ENCODE results near the gene STRN3.
"Not testable (repeated sequence)": the region's sequence is repeated elsewhere in the genome, so short reads cannot be mapped to it uniquely, and the experiment has no call there.

The STRN3 gene

GRCh38 chr14:31026077-31026449 lies at the start of gene STRN3:
Gene STRN3, minus strand, starts transcription at chr14:31026379. Its CDS starts 194 bp downstream, at chr14:31026185.
- no peak for DNase-seq (ENCODE audit: low read depth in 2 of 2)

GRCh38 chr14:31075144-31075543 lies 49.0 kb upstream of the STRN3 start:
- DNase-seq (ENCODE audit: low read depth in 2 of 2), result no peak

DNA sequence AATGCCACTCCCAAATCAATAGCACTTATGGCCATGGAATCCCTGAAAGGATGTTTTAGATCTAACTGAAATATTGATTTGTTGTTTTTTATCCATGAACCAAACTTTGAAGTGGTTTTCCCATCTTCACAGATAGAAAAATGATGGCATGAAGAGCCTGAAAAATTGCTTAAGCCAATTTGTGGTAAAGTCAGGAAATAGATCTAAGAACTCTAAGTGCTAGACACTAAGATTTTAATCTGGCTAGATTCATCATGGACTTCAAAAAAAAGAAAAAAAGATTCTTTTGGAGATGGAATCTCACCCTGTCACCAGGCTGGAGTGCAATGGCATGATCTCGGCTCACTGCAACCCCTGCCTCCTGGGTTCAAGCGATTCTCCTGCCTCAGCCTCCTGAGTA lies 45.0 kb upstream of the STRN3 start:
- DNase-seq (ENCODE audit: low read depth in 2 of 2), result no peak

DNA sequence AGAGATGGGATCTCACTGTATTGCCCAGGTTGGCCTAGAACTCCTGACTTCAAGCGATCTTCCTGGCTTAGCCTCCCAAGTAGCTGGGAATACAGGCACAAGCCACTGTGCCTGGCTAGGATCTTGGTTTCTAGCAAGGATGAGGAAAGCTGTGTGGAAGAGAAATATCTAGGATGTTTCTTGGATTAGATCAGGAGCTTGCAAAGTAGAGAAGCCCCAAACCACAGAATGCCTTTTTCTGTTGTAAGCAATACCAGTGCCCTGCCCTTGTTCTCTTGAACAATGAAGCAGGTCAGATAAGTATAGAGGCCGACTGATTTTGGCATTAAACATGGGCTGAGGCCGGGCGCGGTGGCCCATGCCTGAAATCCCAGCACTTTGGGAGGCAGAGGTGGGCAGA lies 44.3 kb upstream of the STRN3 start:
- DNase-seq (ENCODE audit: low read depth in 2 of 2), result no peak

- no peak for DNase-seq (ENCODE audit: low read depth in 2 of 2)
These were observed 43.2 kb upstream of the STRN3 start for GRCh38 chr14:31069343-31069742.

DNA sequence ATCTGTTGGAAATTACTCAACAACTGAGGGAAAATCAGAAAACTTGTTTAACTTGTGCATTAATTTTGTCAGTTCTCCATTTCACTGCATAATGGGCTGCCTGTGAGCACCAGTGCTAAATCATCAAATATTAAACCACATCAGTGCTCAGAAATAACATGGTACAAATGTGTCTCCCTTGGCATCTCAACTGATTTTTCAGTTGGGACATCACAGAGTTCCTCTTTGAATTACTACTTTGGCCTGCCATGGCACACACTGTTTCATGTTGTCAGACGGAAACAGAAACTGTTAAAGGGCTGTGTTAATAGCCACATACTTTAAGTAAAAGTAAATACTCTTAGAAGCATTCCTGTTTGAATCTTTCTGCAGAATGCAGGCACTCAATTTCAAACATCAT lies 42.1 kb upstream of the STRN3 start:
- no peak for DNase-seq (ENCODE audit: low read depth in 2 of 2)

DNA sequence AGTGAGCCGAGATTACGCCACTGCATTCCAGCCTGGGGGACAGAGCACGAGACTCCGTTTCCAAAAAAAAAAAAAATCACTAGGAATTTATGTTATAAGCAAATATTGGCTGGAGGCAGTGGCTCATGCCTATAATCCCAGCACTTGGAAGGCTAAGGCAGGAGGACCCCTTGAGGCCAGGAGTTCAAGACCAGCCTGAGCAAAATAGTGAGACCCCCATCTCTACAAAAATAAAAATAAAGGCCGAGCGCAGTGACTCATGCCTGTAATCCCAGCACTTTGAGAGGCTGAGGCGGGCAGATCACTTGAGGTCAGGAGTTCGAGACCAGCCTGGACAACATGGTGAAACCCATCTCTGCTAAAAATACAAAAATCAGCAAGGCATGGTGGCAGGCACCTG lies 36.7 kb upstream of the STRN3 start:
- DNase-seq (ENCODE audit: low read depth in 2 of 2), result not testable (repeated sequence)

GRCh38 chr14:31060253-31060875 lies 34.2 kb upstream of the STRN3 start:
- DNase-seq (ENCODE audit: low read depth in 2 of 2), result no peak

DNA sequence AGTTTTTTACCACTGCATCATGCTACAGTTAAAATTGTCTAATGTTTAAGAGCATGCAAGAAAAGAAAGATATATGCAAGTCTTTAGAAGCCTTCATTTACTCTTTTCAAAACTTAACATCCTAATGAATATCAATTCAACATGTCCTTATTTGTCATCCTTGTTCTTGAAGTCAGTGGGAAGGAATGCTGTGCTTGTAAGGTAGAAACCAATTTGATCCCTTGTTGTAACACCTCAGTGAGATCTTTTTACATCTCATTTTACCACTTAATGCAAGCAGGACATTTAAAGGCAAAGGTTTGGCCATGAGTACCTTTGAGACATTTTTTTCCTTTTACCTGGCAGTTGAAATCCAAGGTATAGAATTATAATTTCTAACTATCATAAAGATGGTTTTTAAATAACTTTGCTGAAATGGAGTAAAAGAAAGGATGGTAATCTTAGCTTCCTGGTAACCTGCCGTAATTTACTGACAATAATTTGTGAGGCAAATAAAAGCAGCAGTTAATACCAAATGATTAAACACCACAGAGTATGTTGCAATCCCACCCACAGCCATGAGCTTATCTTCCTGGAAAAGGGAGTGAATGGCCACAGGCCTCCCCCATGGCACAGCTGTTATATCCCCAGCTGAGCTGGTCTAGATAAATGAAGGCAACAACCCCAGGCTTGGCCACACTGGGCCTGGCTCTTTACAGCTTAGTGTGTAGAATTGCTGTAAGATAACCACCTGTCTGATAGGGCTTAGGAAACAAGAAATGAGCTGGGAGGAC lies 33.2 kb upstream of the STRN3 start:
- no peak for DNase-seq (ENCODE audit: low read depth in 2 of 2)

DNA sequence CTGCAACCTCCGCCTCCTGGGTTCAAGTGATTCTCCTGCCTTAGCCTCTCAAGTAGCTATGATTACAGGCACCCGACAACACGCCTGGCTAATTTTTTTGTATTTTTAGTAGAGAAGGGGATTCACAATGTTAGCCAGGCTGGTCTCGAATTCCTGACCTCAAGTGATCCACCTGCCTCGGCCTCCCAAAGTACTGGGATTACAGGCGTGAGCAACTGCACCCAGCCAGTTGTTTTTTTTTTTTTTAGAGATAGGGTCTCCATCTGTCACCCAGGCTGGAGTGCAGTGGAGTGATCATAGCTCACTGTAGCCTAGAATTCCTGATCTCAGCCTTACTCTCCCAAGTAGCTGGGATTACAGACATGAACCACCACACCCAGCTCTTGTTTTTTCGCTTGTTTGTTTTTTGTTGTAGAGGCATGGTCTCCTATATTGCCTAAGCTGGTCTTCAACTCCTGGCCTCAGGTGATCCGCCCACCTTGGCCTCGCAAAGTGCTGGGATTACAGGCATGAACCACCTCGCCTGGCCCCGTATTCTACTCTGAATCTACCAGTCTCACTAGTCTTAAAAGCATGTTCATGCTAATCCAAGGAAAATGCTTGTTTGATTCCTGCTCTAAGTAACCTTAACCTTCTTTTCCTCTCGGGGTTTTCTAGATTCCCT lies 31.7 kb upstream of the STRN3 start:
- no peak for DNase-seq (ENCODE audit: low read depth in 2 of 2)

GRCh38 chr14:31057035-31057434 lies 30.9 kb upstream of the STRN3 start:
- DNase-seq (ENCODE audit: low read depth in 2 of 2), result no peak

GRCh38 chr14:31052905-31053586 lies 26.9 kb upstream of the STRN3 start:
- not testable (repeated sequence) for DNase-seq (ENCODE audit: low read depth in 2 of 2)

DNA sequence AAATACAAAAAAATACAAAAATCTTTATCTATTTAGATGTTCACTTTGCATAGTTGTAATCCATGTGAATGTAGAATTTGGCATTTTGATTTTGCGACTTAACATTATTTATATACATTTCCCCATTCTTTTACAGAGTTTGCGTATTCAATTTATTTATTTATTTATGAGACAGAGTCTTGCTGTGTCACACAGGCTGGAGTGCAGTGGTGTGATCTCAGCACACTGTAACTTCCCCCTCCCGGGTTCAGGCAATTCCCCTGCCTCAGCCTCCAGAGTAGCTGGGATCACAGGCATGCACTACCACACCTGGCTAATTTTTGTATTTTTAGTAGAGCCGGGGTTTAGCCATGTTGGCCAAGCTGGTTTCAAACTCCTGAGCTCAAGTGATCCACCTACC lies 25.3 kb upstream of the STRN3 start:
- DNase-seq (ENCODE audit: low read depth in 2 of 2), result no peak

DNA sequence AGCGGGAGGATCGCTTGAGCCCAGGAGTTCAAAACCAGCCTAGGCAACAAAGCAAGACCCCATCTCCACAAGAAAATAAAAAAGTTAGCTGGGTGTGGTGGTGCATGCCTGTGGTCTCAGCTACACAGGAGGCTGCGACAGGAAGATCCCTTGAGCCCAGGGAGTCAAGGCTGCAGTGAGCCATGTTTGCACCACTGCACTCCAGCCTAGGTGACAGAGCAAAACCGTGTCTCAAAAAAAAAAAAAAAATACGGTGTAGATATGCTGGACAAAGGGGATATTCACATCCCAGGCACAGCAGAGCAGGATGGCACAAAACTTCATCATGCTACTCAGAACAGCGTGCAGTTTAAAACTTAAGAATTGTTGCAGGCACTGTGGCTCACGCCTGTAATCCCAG lies 24.8 kb upstream of the STRN3 start:
- no peak for DNase-seq (ENCODE audit: low read depth in 2 of 2)

DNA sequence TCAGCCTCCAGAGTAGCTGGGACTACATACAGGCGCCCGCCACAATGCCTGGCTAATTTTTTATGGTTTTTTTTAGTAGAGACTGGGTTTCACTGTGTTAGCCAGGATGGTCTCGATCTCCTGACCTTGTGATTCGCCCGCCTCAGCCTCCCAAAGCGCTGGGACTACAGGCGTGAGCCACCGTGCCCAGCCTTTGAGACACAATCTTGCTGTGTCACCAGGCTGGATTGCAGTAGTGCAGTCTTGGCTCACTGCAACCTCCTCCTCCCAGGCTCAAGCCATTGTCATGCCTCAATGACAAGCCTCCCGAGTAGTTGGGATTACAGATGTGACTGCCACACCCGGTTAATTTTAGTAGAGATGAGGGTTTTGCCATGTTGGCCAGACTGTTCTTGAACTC lies 21.3 kb upstream of the STRN3 start:
- no peak for DNase-seq (ENCODE audit: low read depth in 2 of 2)

GRCh38 chr14:31045501-31046080 lies 19.4 kb upstream of the STRN3 start:
- DNase-seq (ENCODE audit: low read depth in 2 of 2), result no peak

DNA sequence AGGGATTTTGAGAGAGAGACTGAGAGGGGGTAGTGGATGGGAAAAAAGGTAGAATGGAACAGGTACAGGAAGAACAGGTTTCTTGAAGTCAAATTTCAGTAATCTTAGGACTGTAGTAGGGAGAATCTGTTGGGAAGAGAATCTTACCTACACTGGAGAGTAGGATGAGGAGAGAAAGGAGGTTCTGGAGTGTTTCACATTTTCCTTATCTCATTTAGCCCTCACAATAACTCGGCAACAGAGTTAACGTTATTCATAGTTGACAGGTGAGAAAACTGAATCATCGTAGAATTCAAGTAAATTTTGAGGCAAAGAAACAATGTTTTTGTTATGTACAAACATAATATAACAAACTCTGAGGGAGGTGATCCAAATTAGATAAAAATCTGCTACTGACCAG lies 17.2 kb upstream of the STRN3 start:
- DNase-seq (ENCODE audit: low read depth in 2 of 2), result no peak

GRCh38 chr14:31042893-31043292 lies 16.7 kb upstream of the STRN3 start:
- DNase-seq (ENCODE audit: low read depth in 2 of 2), result not testable (repeated sequence)

DNA sequence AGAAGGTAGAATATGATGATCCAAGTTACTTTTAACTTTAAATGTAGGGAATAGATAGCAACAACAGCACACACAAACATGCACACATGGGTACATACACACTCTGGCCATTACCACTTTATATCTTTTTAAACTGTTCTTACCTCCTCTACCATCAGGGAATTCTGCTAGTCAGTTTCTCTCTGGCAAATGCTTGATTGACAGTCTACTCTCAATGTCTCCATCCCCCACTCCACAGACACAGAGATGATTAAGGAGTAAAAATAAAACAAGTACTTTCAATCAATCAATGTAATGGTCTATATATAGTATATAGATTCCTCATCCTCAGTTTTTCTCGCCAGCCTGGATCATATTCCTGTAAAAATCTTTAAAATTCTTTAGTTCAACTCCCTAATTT lies 16.1 kb upstream of the STRN3 start:
- no peak for DNase-seq (ENCODE audit: low read depth in 2 of 2)

GRCh38 chr14:31038521-31039166 lies 12.5 kb upstream of the STRN3 start:
- DNase-seq (ENCODE audit: low read depth in 2 of 2), result no peak

GRCh38 chr14:31037709-31038221 lies 11.6 kb upstream of the STRN3 start:
- no peak for DNase-seq (ENCODE audit: low read depth in 2 of 2)
